ENCODE data around the gene RAB33B. TPM values are rescaled to one million over a fixed set of nuclear protein-coding genes. Genes with fewer than 3 reads are reported as not detected.

The RAB33B gene
- total and polyA plus RNA-seq, 10 of the 15 experiments (the other 5 are each of a cell fraction or from before 2014, with no cell fraction given) = 3.2 to 10.7 (median 7.5) TPM

GRCh38 chr4:139453041-139453370 is 915 bp upstream of the RAB33B start (continued):
- TF ChIP-seq, protein P1, sequence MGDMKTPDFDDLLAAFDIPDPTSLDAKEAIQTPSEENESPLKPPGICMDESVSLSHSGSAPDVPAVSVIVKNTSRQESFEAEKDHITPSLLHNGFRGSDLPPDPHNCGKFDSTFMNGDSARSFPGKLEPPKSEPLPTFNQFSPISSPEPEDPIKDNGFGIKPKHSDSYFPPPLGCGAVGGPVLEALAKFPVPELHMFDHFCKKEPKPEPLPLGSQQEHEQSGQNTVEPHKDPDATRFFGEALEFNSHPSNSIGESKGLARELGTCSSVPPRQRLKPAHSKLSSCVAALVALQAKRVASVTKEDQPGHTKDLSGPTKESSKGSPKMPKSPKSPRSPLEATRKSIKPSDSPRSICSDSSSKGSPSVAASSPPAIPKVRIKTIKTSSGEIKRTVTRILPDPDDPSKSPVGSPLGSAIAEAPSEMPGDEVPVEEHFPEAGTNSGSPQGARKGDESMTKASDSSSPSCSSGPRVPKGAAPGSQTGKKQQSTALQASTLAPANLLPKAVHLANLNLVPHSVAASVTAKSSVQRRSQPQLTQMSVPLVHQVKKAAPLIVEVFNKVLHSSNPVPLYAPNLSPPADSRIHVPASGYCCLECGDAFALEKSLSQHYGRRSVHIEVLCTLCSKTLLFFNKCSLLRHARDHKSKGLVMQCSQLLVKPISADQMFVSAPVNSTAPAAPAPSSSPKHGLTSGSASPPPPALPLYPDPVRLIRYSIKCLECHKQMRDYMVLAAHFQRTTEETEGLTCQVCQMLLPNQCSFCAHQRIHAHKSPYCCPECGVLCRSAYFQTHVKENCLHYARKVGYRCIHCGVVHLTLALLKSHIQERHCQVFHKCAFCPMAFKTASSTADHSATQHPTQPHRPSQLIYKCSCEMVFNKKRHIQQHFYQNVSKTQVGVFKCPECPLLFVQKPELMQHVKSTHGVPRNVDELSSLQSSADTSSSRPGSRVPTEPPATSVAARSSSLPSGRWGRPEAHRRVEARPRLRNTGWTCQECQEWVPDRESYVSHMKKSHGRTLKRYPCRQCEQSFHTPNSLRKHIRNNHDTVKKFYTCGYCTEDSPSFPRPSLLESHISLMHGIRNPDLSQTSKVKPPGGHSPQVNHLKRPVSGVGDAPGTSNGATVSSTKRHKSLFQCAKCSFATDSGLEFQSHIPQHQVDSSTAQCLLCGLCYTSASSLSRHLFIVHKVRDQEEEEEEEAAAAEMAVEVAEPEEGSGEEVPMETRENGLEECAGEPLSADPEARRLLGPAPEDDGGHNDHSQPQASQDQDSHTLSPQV (IDR thresholded peaks at IDR 0.05) = no peak
- TF ChIP-seq SMARCA5 (IDR thresholded peaks at IDR 0.05) = no peak
- TF ChIP-seq MEF2B (IDR thresholded peaks at IDR 0.05; ENCODE audit: partially characterized antibody, poor library complexity, severe bottlenecking) = no peak
- no peak for TF ChIP-seq POLR2AphosphoS2 (IDR thresholded peaks at IDR 0.05; ENCODE audit: low read depth, low read length)
- TF ChIP-seq ATF2 (IDR thresholded peaks at IDR 0.05; ENCODE audit: low read length) = no peak
- TF ChIP-seq JUND (IDR thresholded peaks at IDR 0.05; ENCODE audit: low read depth, low read length) = no peak
- no peak for TF ChIP-seq SIX5 (IDR thresholded peaks at IDR 0.05; ENCODE audit: low read depth, low read length, severe bottlenecking)
- no peak for TF ChIP-seq KDM1A (IDR thresholded peaks at IDR 0.05; ENCODE audit: borderline replicate concordance)
- no peak for TF ChIP-seq POU2F2 (IDR thresholded peaks at IDR 0.05; ENCODE audit: borderline replicate concordance, low read depth, low read length)
- TF ChIP-seq STAT1 (conservative IDR thresholded peaks at IDR 0.05) = no peak
- TF ChIP-seq ZNF274 (IDR thresholded peaks at IDR 0.05; ENCODE audit: insufficient read depth, insufficient read length) = no peak
- TF ChIP-seq CUX1 (IDR thresholded peaks at IDR 0.05; ENCODE audit: insufficient replicate concordance, low read depth, low read length) = peak; percentile 82
- TF ChIP-seq PKNOX1 (IDR thresholded peaks at IDR 0.05) = peak; percentile 21; the same call in 1 of the 2 replicates
- TF ChIP-seq BHLHE40 (IDR thresholded peaks at IDR 0.05; ENCODE audit: borderline replicate concordance in 1 of 2, low read depth in 2 of 2, low read length in 1 of 2) = peak in 1 of 2 experiments; percentile 47; a peak in 1 of 4 replicates
- no peak for TF ChIP-seq ZSCAN29 (IDR thresholded peaks at IDR 0.05)
- TF ChIP-seq FOXK2 (IDR thresholded peaks at IDR 0.05) = no peak
- peak; percentile 20; the same call in 1 of the 2 replicates for TF ChIP-seq USF2 (IDR thresholded peaks at IDR 0.05; ENCODE audit: borderline replicate concordance, low read depth, low read length)

All from GM12878 (cell line).